ENCODE data around the gene YBX3. TPM values are rescaled to one million over a fixed set of nuclear protein-coding genes. Genes with fewer than 3 reads are reported as not detected.

The YBX3 gene
- polyA plus RNA-seq, 1 experiment: 142 TPM

GRCh38 chr12:10725003-10725402 is 1.9 kb upstream of the YBX3 start:
- ChIA-PET CTCF (interaction anchor here (2.3 kb wide), 1 partner anchor 25 kb away, joined by 10 read pairs; no protein-coding TSS in a partner anchor), POLR2A (no interaction called here)
- Histone ChIP-seq H3K27me3 (ENCODE audit: control insufficient read depth, insufficient read depth, low read length) (peaks cover 6% of the 10 kb centered on the region), H3K36me3 (ENCODE audit: control insufficient read depth, insufficient read depth, low read length) (no peaks in the 10 kb centered on the region), H3K4me3 (ENCODE audit: low read depth, low read length) (no peak overlapping the region)
- TF ChIP-seq CTCF (IDR thresholded peaks at IDR 0.05; ENCODE audit: insufficient read depth, low read depth, low read length): no peak
- no peak for DNase-seq (ENCODE audit: low read depth)

- H3K4me3 ChIP-seq (ENCODE audit: low read depth, low read length): peak overlapping the region; percentile 82
- no peaks in the 10 kb centered on the region for H3K27me3 ChIP-seq (ENCODE audit: control insufficient read depth, insufficient read depth, low read length)
- no peak for DNase-seq (ENCODE audit: low read depth)
- peak; percentile 35 for TF ChIP-seq CTCF (IDR thresholded peaks at IDR 0.05; ENCODE audit: insufficient read depth, low read depth, low read length)
- H3K36me3 ChIP-seq (ENCODE audit: control insufficient read depth, insufficient read depth, low read length): no peaks in the 10 kb centered on the region
- CTCF ChIA-PET: interaction anchor here (1.8 kb wide), 1 partner anchor 27 kb away, joined by 9 read pairs; no protein-coding TSS in a partner anchor
- POLR2A ChIA-PET: no interaction called here
Observed at GRCh38 chr12:10722502-10722904, 620 bp downstream of the YBX3 start.

- H3K27me3 ChIP-seq (ENCODE audit: control insufficient read depth, insufficient read depth, low read length): no peaks in the 10 kb centered on the region
- CTCF ChIA-PET: no interaction called here
- H3K4me3 ChIP-seq (ENCODE audit: low read depth, low read length): peak overlapping the region; percentile 82
- H3K36me3 ChIP-seq (ENCODE audit: control insufficient read depth, insufficient read depth, low read length): no peaks in the 10 kb centered on the region
- POLR2A ChIA-PET: no interaction called here
- DNase-seq (ENCODE audit: low read depth): peak; percentile 91
- no peak for TF ChIP-seq CTCF (IDR thresholded peaks at IDR 0.05; ENCODE audit: insufficient read depth, low read depth, low read length)
Observed at GRCh38 chr12:10721651-10722501, 1.2 kb downstream of the YBX3 start.

- TF ChIP-seq CTCF (IDR thresholded peaks at IDR 0.05; ENCODE audit: insufficient read depth, low read depth, low read length): no peak
- CTCF ChIA-PET: no interaction called here
- no peaks in the 10 kb centered on the region for H3K27me3 ChIP-seq (ENCODE audit: control insufficient read depth, insufficient read depth, low read length)
- no peak for DNase-seq (ENCODE audit: low read depth)
- H3K4me3 ChIP-seq (ENCODE audit: low read depth, low read length): peak overlapping the region; percentile 82
- no peaks in the 10 kb centered on the region for H3K36me3 ChIP-seq (ENCODE audit: control insufficient read depth, insufficient read depth, low read length)
- POLR2A ChIA-PET: no interaction called here
Observed at GRCh38 chr12:10720974-10721650, 2.0 kb downstream of the YBX3 start.

GRCh38 chr12:10719482-10719881 is 3.6 kb downstream of the YBX3 start:
- TF ChIP-seq CTCF (IDR thresholded peaks at IDR 0.05; ENCODE audit: insufficient read depth, low read depth, low read length): no peak
- peaks cover 2% of the 10 kb centered on the region; the same call in 1 of the 2 replicates for H3K36me3 ChIP-seq (ENCODE audit: control insufficient read depth, insufficient read depth, low read length)
- CTCF ChIA-PET: interaction anchor here (1.1 kb wide), 1 partner anchor 12 kb away, joined by 3 read pairs; no protein-coding TSS in a partner anchor
- no peak for DNase-seq (ENCODE audit: low read depth)
- no peaks in the 10 kb centered on the region for H3K27me3 ChIP-seq (ENCODE audit: control insufficient read depth, insufficient read depth, low read length)
- no peak overlapping the region for H3K4me3 ChIP-seq (ENCODE audit: low read depth, low read length)
- POLR2A ChIA-PET: interaction anchor here (1.0 kb wide), 1 partner anchor 18 kb away, joined by 3 read pairs; no protein-coding TSS in a partner anchor
